ENCODE results near the gene DUSP22. TPM values are rescaled to one million over a fixed set of nuclear protein-coding genes. Genes with fewer than 3 reads are reported as not detected.

The DUSP22 gene
- total and polyA plus RNA-seq, 3 experiments from 2014 or later = 24.4 to 38.5 (median 25.3) TPM

GRCh38 chr6:254016-254415, 38.3 kb upstream of the DUSP22 start:
- ChIA-PET CTCF (no interaction called here), POLR2A (no interaction called here)
- H3K9me3 Mint-ChIP-seq = peaks cover 0 to 3% (median 0%) of the 10 kb centered on the region in 5 donors
- Histone ChIP-seq H3K4me1 (ENCODE audit: insufficient read depth, low read length) (no peaks in the 10 kb centered on the region), H3K36me3 (ENCODE audit: insufficient read depth, low read length) (no peaks in the 10 kb centered on the region), H3K4me3 (ENCODE audit: low read length) (no peak overlapping the region), H3K27ac (ENCODE audit: low read depth, low read length) (no peak overlapping the region), H3K27me3 (ENCODE audit: insufficient read depth, low read length, poor library complexity, severe bottlenecking) (no peaks in the 10 kb centered on the region), H3K9me3 (ENCODE audit: low read length) (no peaks in the 10 kb centered on the region)
- H3K27me3 Mint-ChIP-seq = no peaks in the 10 kb centered on the region
- peaks cover 36 to 74% (median 43%) of the 10 kb centered on the region in 3 donors for H3K4me1 Mint-ChIP-seq
- no peaks in the 10 kb centered on the region for H3K36me3 Mint-ChIP-seq
- H3K4me3 Mint-ChIP-seq = no peak overlapping the region
- DNase-seq = no peak
- H3K27ac Mint-ChIP-seq = peak overlapping the region in 3 of 8 donors; percentile 35 to 53 (median 43)

- no peak for DNase-seq
- H3K4me3 Mint-ChIP-seq = peak overlapping the region in 1 of 7 donors; percentile 5
- no peaks in the 10 kb centered on the region for H3K36me3 ChIP-seq (ENCODE audit: insufficient read depth, low read length)
- no peaks in the 10 kb centered on the region for H3K27me3 ChIP-seq (ENCODE audit: insufficient read depth, low read length, poor library complexity, severe bottlenecking)
- no peaks in the 10 kb centered on the region for H3K36me3 Mint-ChIP-seq
- H3K27ac ChIP-seq (ENCODE audit: low read depth, low read length) = no peak overlapping the region
- no peak overlapping the region for H3K4me3 ChIP-seq (ENCODE audit: low read length)
- peaks cover 45 to 86% (median 49%) of the 10 kb centered on the region in 3 donors for H3K4me1 Mint-ChIP-seq
- H3K4me1 ChIP-seq (ENCODE audit: insufficient read depth, low read length) = peaks cover under 1% of the 10 kb centered on the region
- peak overlapping the region in 5 of 8 donors; percentile 12 to 58 (median 47) for H3K27ac Mint-ChIP-seq
- H3K9me3 ChIP-seq (ENCODE audit: low read length) = no peaks in the 10 kb centered on the region
- H3K9me3 Mint-ChIP-seq = peaks cover 0 to 3% (median 0%) of the 10 kb centered on the region in 5 donors
- no peaks in the 10 kb centered on the region for H3K27me3 Mint-ChIP-seq
- POLR2A ChIA-PET = interaction anchor here (0.6 kb wide), 1 partner anchor 54 kb away, joined by 6 read pairs; no protein-coding TSS in a partner anchor
- CTCF ChIA-PET = interaction anchor here (1.8 kb wide), 1 partner anchor 66 kb away, joined by 5 read pairs; no protein-coding TSS in a partner anchor
These were observed 37.1 kb upstream of the DUSP22 start for GRCh38 chr6:255041-255750.

GRCh38 chr6:255751-256083, 36.6 kb upstream of the DUSP22 start:
- H3K36me3 Mint-ChIP-seq = no peaks in the 10 kb centered on the region
- peaks cover 47 to 88% (median 50%) of the 10 kb centered on the region in 3 donors for H3K4me1 Mint-ChIP-seq
- POLR2A ChIA-PET = no interaction called here
- H3K9me3 ChIP-seq (ENCODE audit: low read length) = no peaks in the 10 kb centered on the region
- H3K27ac ChIP-seq (ENCODE audit: low read depth, low read length) = no peak overlapping the region
- peaks cover 6% of the 10 kb centered on the region for H3K4me1 ChIP-seq (ENCODE audit: insufficient read depth, low read length)
- CTCF ChIA-PET = interaction anchor here (0.9 to 1.8 kb wide), 2 partner anchors 25 to 66 kb away, joined by 3 to 5 read pairs; no protein-coding TSS in a partner anchor
- no peak overlapping the region for H3K4me3 Mint-ChIP-seq
- no peak overlapping the region for H3K4me3 ChIP-seq (ENCODE audit: low read length)
- no peaks in the 10 kb centered on the region for H3K36me3 ChIP-seq (ENCODE audit: insufficient read depth, low read length)
- no peaks in the 10 kb centered on the region for H3K27me3 Mint-ChIP-seq
- no peak for DNase-seq
- peaks cover 0 to 3% (median 0%) of the 10 kb centered on the region in 5 donors for H3K9me3 Mint-ChIP-seq
- H3K27ac Mint-ChIP-seq = peak overlapping the region in 4 of 8 donors; percentile 16 to 47 (median 28)
- no peaks in the 10 kb centered on the region for H3K27me3 ChIP-seq (ENCODE audit: insufficient read depth, low read length, poor library complexity, severe bottlenecking)

- CTCF ChIA-PET = interaction anchor here (0.9 to 1.8 kb wide), 2 partner anchors 26 to 67 kb away, joined by 3 to 5 read pairs; no protein-coding TSS in a partner anchor
- POLR2A ChIA-PET = interaction anchor here (0.7 kb wide), 1 partner anchor 310 kb away, joined by 3 read pairs; no protein-coding TSS in a partner anchor
These were observed 36.1 kb upstream of the DUSP22 start for GRCh38 chr6:256169-256568.

GRCh38 chr6:257031-257725, 35.1 kb upstream of the DUSP22 start:
- no peaks in the 10 kb centered on the region for H3K27me3 Mint-ChIP-seq
- DNase-seq = no peak
- Histone ChIP-seq H3K36me3 (ENCODE audit: insufficient read depth, low read length) (no peaks in the 10 kb centered on the region), H3K27ac (ENCODE audit: low read depth, low read length) (no peak overlapping the region), H3K9me3 (ENCODE audit: low read length) (no peaks in the 10 kb centered on the region), H3K27me3 (ENCODE audit: insufficient read depth, low read length, poor library complexity, severe bottlenecking) (no peaks in the 10 kb centered on the region), H3K4me1 (ENCODE audit: insufficient read depth, low read length) (peaks cover 6% of the 10 kb centered on the region), H3K4me3 (ENCODE audit: low read length) (no peak overlapping the region)
- H3K4me1 Mint-ChIP-seq = peaks cover 41 to 81% (median 44%) of the 10 kb centered on the region in 3 donors
- no peaks in the 10 kb centered on the region for H3K36me3 Mint-ChIP-seq
- H3K4me3 Mint-ChIP-seq = no peak overlapping the region
- peak overlapping the region in 2 of 8 donors; percentile 13 to 24 for H3K27ac Mint-ChIP-seq
- peaks cover 0 to 3% (median 0%) of the 10 kb centered on the region in 5 donors for H3K9me3 Mint-ChIP-seq
- POLR2A ChIA-PET = interaction anchor here (0.7 kb wide), 1 partner anchor 309 kb away, joined by 3 read pairs; no protein-coding TSS in a partner anchor
- CTCF ChIA-PET = interaction anchor here (1.0 kb wide), 1 partner anchor 27 kb away, joined by 3 read pairs; no protein-coding TSS in a partner anchor

More at GRCh38 chr6:256169-256568, 36.1 kb upstream of the DUSP22 start:
- Histone ChIP-seq H3K4me3 (ENCODE audit: low read length) (no peak overlapping the region), H3K36me3 (ENCODE audit: insufficient read depth, low read length) (no peaks in the 10 kb centered on the region), H3K27ac (ENCODE audit: low read depth, low read length) (no peak overlapping the region), H3K9me3 (ENCODE audit: low read length) (no peaks in the 10 kb centered on the region), H3K4me1 (ENCODE audit: insufficient read depth, low read length) (peaks cover 6% of the 10 kb centered on the region), H3K27me3 (ENCODE audit: insufficient read depth, low read length, poor library complexity, severe bottlenecking) (no peaks in the 10 kb centered on the region)
- Mint-ChIP-seq H3K27ac (peak overlapping the region in 1 of 8 donors; percentile 18), H3K4me1 (peaks cover 48 to 88% (median 51%) of the 10 kb centered on the region in 3 donors), H3K27me3 (no peaks in the 10 kb centered on the region), H3K9me3 (peaks cover 0 to 3% (median 0%) of the 10 kb centered on the region in 5 donors), H3K36me3 (no peaks in the 10 kb centered on the region), H3K4me3 (no peak overlapping the region)
- DNase-seq = no peak

GRCh38 chr6:257774-258173, 34.5 kb upstream of the DUSP22 start:
- Histone ChIP-seq H3K27ac (ENCODE audit: low read depth, low read length) (no peak overlapping the region), H3K36me3 (ENCODE audit: insufficient read depth, low read length) (no peaks in the 10 kb centered on the region), H3K27me3 (ENCODE audit: insufficient read depth, low read length, poor library complexity, severe bottlenecking) (no peaks in the 10 kb centered on the region), H3K4me1 (ENCODE audit: insufficient read depth, low read length) (peaks cover 6% of the 10 kb centered on the region), H3K9me3 (ENCODE audit: low read length) (no peaks in the 10 kb centered on the region), H3K4me3 (ENCODE audit: low read length) (no peak overlapping the region)
- Mint-ChIP-seq H3K4me3 (no peak overlapping the region), H3K27me3 (no peaks in the 10 kb centered on the region), H3K27ac (peak overlapping the region in 3 of 8 donors; percentile 24 to 46 (median 28)), H3K36me3 (no peaks in the 10 kb centered on the region), H3K9me3 (peaks cover 0 to 3% (median 0%) of the 10 kb centered on the region in 5 donors), H3K4me1 (peaks cover 35 to 75% (median 38%) of the 10 kb centered on the region in 3 donors)
- ChIA-PET POLR2A (no interaction called here), CTCF (interaction anchor here (1.0 kb wide), 1 partner anchor 27 kb away, joined by 3 read pairs; no protein-coding TSS in a partner anchor)
- DNase-seq = no peak

GRCh38 chr6:259316-259715, 33.0 kb upstream of the DUSP22 start:
- no peak for DNase-seq
- Histone ChIP-seq H3K27me3 (ENCODE audit: insufficient read depth, low read length, poor library complexity, severe bottlenecking) (no peaks in the 10 kb centered on the region), H3K4me1 (ENCODE audit: insufficient read depth, low read length) (peaks cover 6% of the 10 kb centered on the region), H3K27ac (ENCODE audit: low read depth, low read length) (no peak overlapping the region), H3K4me3 (ENCODE audit: low read length) (no peak overlapping the region), H3K9me3 (ENCODE audit: low read length) (no peaks in the 10 kb centered on the region), H3K36me3 (ENCODE audit: insufficient read depth, low read length) (no peaks in the 10 kb centered on the region)
- ChIA-PET CTCF (interaction anchor here (0.9 kb wide), 1 partner anchor 43 kb away, joined by 4 read pairs; no protein-coding TSS in a partner anchor), POLR2A (no interaction called here)
- peak overlapping the region in 2 of 8 donors; percentile 10 to 86 for H3K27ac Mint-ChIP-seq
- H3K4me3 Mint-ChIP-seq = peak overlapping the region in 5 of 7 donors; percentile 49 to 85 (median 68)
- no peaks in the 10 kb centered on the region for H3K36me3 Mint-ChIP-seq
- no peaks in the 10 kb centered on the region for H3K27me3 Mint-ChIP-seq
- peaks cover 24 to 59% (median 29%) of the 10 kb centered on the region in 3 donors for H3K4me1 Mint-ChIP-seq
- H3K9me3 Mint-ChIP-seq = peaks cover 0 to 3% (median 0%) of the 10 kb centered on the region in 5 donors
